ENCODE results near the gene CGN.

The CGN gene

GRCh38 chr1:151510020-151510405 is 1.2 kb upstream of the CGN start:
- no peaks in the 10 kb centered on the region for H3K36me3 Mint-ChIP-seq (ENCODE audit: low read depth)
- H3K9me3 Mint-ChIP-seq = no peaks in the 10 kb centered on the region
- peak; percentile 10 for DNase-seq
- H3K27ac Mint-ChIP-seq = no peak overlapping the region
- peaks cover 41% of the 10 kb centered on the region for H3K4me1 Mint-ChIP-seq
- TF ChIP-seq CTCF (IDR thresholded peaks at IDR 0.05) = no peak
- peak overlapping the region; percentile 88 for H3K4me3 Mint-ChIP-seq
- H3K27me3 Mint-ChIP-seq (ENCODE audit: low read depth, poor library complexity) = peaks cover 42% of the 10 kb centered on the region

DNA sequence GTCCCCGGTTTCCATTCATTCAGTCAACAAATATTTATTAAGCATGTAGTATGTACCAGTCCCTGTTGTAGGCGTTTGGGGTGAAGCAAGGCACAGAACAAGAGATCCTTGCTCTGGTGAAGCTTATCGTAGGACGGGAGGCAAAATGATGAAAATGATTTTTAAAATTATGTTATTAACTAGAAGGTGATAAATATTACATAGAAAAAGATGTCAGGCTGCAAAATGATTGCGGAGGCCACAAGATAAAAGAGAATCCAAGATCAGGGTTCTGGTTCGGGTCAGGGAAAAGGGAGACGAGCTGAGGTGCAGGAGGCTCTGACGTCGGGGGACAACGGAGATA is 602 bp upstream of the CGN start:
- Mint-ChIP-seq H3K27me3 (ENCODE audit: low read depth, poor library complexity) (peaks cover 37% of the 10 kb centered on the region), H3K4me1 (peaks cover 41% of the 10 kb centered on the region), H3K27ac (no peak overlapping the region), H3K4me3 (peak overlapping the region; percentile 88), H3K36me3 (ENCODE audit: low read depth) (no peaks in the 10 kb centered on the region), H3K9me3 (no peaks in the 10 kb centered on the region)
- TF ChIP-seq CTCF (IDR thresholded peaks at IDR 0.05) = no peak
- no peak for DNase-seq

DNA sequence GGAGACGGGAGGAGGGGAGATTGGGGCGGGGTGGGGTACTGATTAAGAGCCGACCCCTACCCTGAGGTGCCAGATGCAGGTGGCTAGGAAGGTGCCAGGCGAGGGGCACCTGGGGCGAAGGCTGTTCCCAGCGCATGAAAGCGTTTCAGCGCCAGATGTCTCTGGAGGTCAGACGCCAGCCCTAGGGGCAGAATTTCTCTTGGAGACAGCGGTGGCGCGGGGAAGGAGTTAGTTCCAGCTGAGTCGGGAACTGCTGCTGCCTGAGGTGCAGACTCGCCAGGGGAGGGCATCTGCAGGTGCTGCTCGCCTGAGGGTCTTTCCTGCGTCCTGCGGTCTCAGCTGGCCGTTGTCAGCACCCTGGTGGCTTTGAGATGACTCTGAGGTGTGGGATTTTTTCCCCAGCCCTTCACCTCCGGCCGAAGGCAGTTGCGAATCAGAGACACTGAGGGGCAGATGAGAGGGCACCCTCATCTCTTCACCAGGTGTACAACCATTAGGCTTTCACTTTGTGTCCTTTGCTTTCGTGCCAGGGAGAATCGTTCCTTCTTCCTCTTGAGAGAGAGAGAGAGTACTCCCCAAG is 539 bp downstream of the CGN start:
- no peak for TF ChIP-seq CTCF (IDR thresholded peaks at IDR 0.05)
- peak; percentile 67 for DNase-seq
- Mint-ChIP-seq H3K27ac (no peak overlapping the region), H3K9me3 (no peaks in the 10 kb centered on the region), H3K36me3 (ENCODE audit: low read depth) (no peaks in the 10 kb centered on the region), H3K4me1 (peaks cover 45% of the 10 kb centered on the region), H3K4me3 (peak overlapping the region; percentile 88), H3K27me3 (ENCODE audit: low read depth, poor library complexity) (peaks cover 32% of the 10 kb centered on the region)

- Mint-ChIP-seq H3K27ac (no peak overlapping the region), H3K9me3 (no peaks in the 10 kb centered on the region), H3K4me3 (peak overlapping the region; percentile 88), H3K36me3 (ENCODE audit: low read depth) (no peaks in the 10 kb centered on the region), H3K27me3 (ENCODE audit: low read depth, poor library complexity) (peaks cover 32% of the 10 kb centered on the region), H3K4me1 (peaks cover 45% of the 10 kb centered on the region)
- no peak for TF ChIP-seq CTCF (IDR thresholded peaks at IDR 0.05)
- DNase-seq = peak; percentile 16
These were observed 1.1 kb downstream of the CGN start for GRCh38 chr1:151512326-151512725.

- Mint-ChIP-seq H3K36me3 (ENCODE audit: low read depth) (no peaks in the 10 kb centered on the region), H3K27me3 (ENCODE audit: low read depth, poor library complexity) (peaks cover 28% of the 10 kb centered on the region), H3K27ac (no peak overlapping the region), H3K4me1 (peaks cover 45% of the 10 kb centered on the region), H3K9me3 (no peaks in the 10 kb centered on the region), H3K4me3 (peak overlapping the region; percentile 65)
- DNase-seq = no peak
- no peak for TF ChIP-seq CTCF (IDR thresholded peaks at IDR 0.05)
These were observed 1.8 kb downstream of the CGN start for GRCh38 chr1:151512801-151513625.

All from nephron progenitor cell (in vitro differentiated cells).